ENCODE results near the gene ASPRV1. TPM values are rescaled to one million over a fixed set of nuclear protein-coding genes. Genes with fewer than 3 reads are reported as not detected.
A peak's percentile ranks its signal among the peaks of the same experiment; 100 is the strongest.

The ASPRV1 gene
- polyA plus RNA-seq, 3 donors: 0.25 to 0.52 (median 0.27) TPM

- H3K27me3 Mint-ChIP-seq (ENCODE audit: low read depth in 3 of 3): no peaks in the 10 kb centered on the region
- no peak overlapping the region for H2AFZ ChIP-seq (ENCODE audit: insufficient read depth, low read depth, low read length, poor library complexity, severe bottlenecking)
- intact Hi-C loops (cut with micrococcal nuclease): loop anchor here (2.0 to 5.0 kb wide), 2 partner anchors 17 to 171 kb away; partner anchors contain the start of gene PCBP1 (in 1 of the 2)
These were observed 45.3 kb downstream of the ASPRV1 start for GRCh38 chr2:69916106-69916505.

More at GRCh38 chr2:69916106-69916505, 45.3 kb downstream of the ASPRV1 start:
- Mint-ChIP-seq H3K4me3 (peak overlapping the region; percentile 86 to 90), H3K27ac (peak overlapping the region; percentile 70 to 93 (median 88)), H3K36me3 (peaks cover 43 to 47% of the 10 kb centered on the region in 2 donors), H3K4me1 (peaks cover 31% of the 10 kb centered on the region), H3K9me3 (peaks cover 0 to 2% (median 0%) of the 10 kb centered on the region in 7 donors)
- Histone ChIP-seq H3K79me2 (ENCODE audit: insufficient read depth, low read length) (peaks cover 66% of the 10 kb centered on the region), H3K27me3 (ENCODE audit: control insufficient read depth in 2 of 2, insufficient read depth in 2 of 2, low read length in 2 of 2) (no peaks in the 10 kb centered on the region), H3K9ac (ENCODE audit: insufficient read depth, low read length, poor library complexity, severe bottlenecking) (peak overlapping the region; percentile 92), H3K36me3 (replicated peaks in 1 of 2; ENCODE audit: control insufficient read depth in 1 of 2, insufficient read depth in 2 of 2, low read length in 2 of 2) (peaks cover 27 to 36% of the 10 kb centered on the region in 2 donors), H3K27ac (ENCODE audit: low read depth in 1 of 2, low read length in 2 of 2) (peak overlapping the region in 1 of 2 donors; percentile 90), H3K4me2 (replicated peaks; ENCODE audit: extremely low read depth, low read length, poor library complexity, severe bottlenecking) (peak overlapping the region; percentile 77), H4K20me1 (ENCODE audit: insufficient read depth, low read length) (peaks cover 27% of the 10 kb centered on the region), H3K9me3 (replicated peaks in 1 of 2; ENCODE audit: control insufficient read depth in 1 of 2, insufficient read depth in 1 of 2, low read length in 2 of 2) (no peaks in the 10 kb centered on the region), H3K4me3 (replicated peaks in 1 of 3; ENCODE audit: low read depth in 2 of 3, low read length in 3 of 3) (peak overlapping the region; percentile 85 to 98 (median 88)), H3K4me1 (ENCODE audit: control insufficient read depth in 1 of 2, insufficient read depth in 2 of 2, low read length in 2 of 2) (peaks cover 37 to 51% of the 10 kb centered on the region in 2 donors)
- WGBS (ENCODE audit: insufficient coverage): no CpG with 5 or more reads among the region's 2 CpGs
- no peak for DNase-seq
- TF ChIP-seq CTCF (IDR thresholded peaks at IDR 0.05): no peak

Data from CD14-positive monocyte (primary cell).